K562 (cell line): ENCODE data around the gene ARHGAP9. TPM values are rescaled to one million over a fixed set of nuclear protein-coding genes. Genes with fewer than 3 reads are reported as not detected.

Experiments used
- ATAC-seq: fragments of 200-7000 bp; cut with Tn5 transposase; 3 replicates; pipeline ENCODE4 v1.9.1; 2020; ENCODE audit warnings: moderate library complexity
- BruUV-seq: library from RNA; stranded (reverse); fragments of 400-500 nt; replicated peaks from 2 replicates; lab custom pipeline; 2021; lab: Mats Ljungman, UMichigan
- CTCF ChIA-PET: fragments of 300-600 bp; formaldehyde crosslinking; extraction: SDS; loops from one replicate; lab custom pipeline; 2021; ENCODE audit warnings: low intra/inter-chr PET ratio; lab: Yijun Ruan, JAX
- POLR2A ChIA-PET: fragments of 300-600, 350-650 bp; sonication (Branson Sonifier 250); formaldehyde crosslinking; extraction: SDS; loops from one replicate; lab custom pipeline; 2021; ENCODE audit warnings: antibody characterized with exemption, inconsistent platforms; lab: Yijun Ruan, JAX
- DNase-seq, 4 experiments: peaks; one replicate each; pipeline versions ENCODE4 v3.0.0 to v3.0.0-alpha.2; 2011 to 2018; ENCODE audit warnings: low spot score in 3 of 4, mixed read lengths in 3 of 4; ENCODE audit errors: extremely low read depth in 1 of 4
- FAIRE-seq: peaks from 2 replicates; lab custom pipeline; 2011; peaks lifted over from hg19 to GRCh38; lab: Jason Lieb, UNC
- H2AFZ ChIP-seq: 2 replicates; pipeline ENCODE4 v1.6.0; 2011; ENCODE audit warnings: low read depth, low read length, control low read depth, inconsistent platforms
- H3K27ac ChIP-seq: fragments of 200-600 bp; 3 replicates; pipeline ENCODE4 v1.8.0; 2011; ENCODE audit warnings: low read depth, mild to moderate bottlenecking, control low read depth, inconsistent platforms, low read length, moderate library complexity, mixed read lengths; ENCODE audit errors: extremely low read depth
- H3K27me3 ChIP-seq, 2 experiments: fragments of 300-600 bp in 1 of 2; 2 replicates in 1 of 2; 3 replicates in 1 of 2; pipeline versions ENCODE4 v1.6.0 to v1.8.0; 2011; ENCODE audit warnings: inconsistent platforms in 2 of 2, low read length in 2 of 2, mild to moderate bottlenecking in 1 of 2, mixed read lengths in 1 of 2, moderate library complexity in 1 of 2; ENCODE audit not compliant: control insufficient read depth in 2 of 2, insufficient read depth in 2 of 2
- H3K36me3 ChIP-seq: fragments of 300-600 bp; 3 replicates; pipeline ENCODE4 v1.8.0; 2011; ENCODE audit warnings: mild to moderate bottlenecking, low read length, inconsistent platforms; ENCODE audit not compliant: control insufficient read depth, insufficient read depth
- H3K4me1 ChIP-seq, 2 experiments: fragments of 200-600 bp in 1 of 2; replicated peaks in 1 of 2; 2 replicates in 1 of 2; 3 replicates in 1 of 2; pipeline versions ENCODE4 v1.5.1 to v1.8.0; 2011; ENCODE audit warnings: inconsistent platforms in 2 of 2, low read length in 2 of 2, mild to moderate bottlenecking in 1 of 2, mixed read lengths in 1 of 2, moderate library complexity in 1 of 2; ENCODE audit not compliant: control insufficient read depth in 2 of 2, insufficient read depth in 2 of 2
- H3K4me2 ChIP-seq: 2 replicates; pipeline ENCODE4 v1.6.1; 2011; ENCODE audit warnings: low read length, control low read depth, inconsistent platforms, mixed read lengths; ENCODE audit not compliant: insufficient read depth
- H3K4me3 ChIP-seq: fragments of 200-600 bp; sonication (generic), shearing (Covaris generic); 2 replicates; pipeline ENCODE4 v1.5.1; 2016; ENCODE audit warnings: control low read depth, inconsistent platforms
- H3K79me2 ChIP-seq: fragments of 200-600 bp; 3 replicates; pipeline ENCODE4 v1.8.0; 2011; ENCODE audit warnings: low read length, inconsistent platforms; ENCODE audit not compliant: control insufficient read depth, insufficient read depth
- H3K9ac ChIP-seq, 2 experiments: 2 replicates each; pipeline versions ENCODE4 v1.6.0 to v1.6.1; 2011; ENCODE audit warnings: low read depth in 2 of 2, low read length in 2 of 2, control low read depth in 1 of 2, inconsistent platforms in 1 of 2, mild to moderate bottlenecking in 1 of 2, mixed read lengths in 1 of 2; ENCODE audit not compliant: insufficient read depth in 1 of 2
- H3K9me1 ChIP-seq: one replicate; pipeline ENCODE4 v1.6.0; 2011; ENCODE audit warnings: inconsistent platforms, mild to moderate bottlenecking, low read length, moderate library complexity; ENCODE audit not compliant: control insufficient read depth, insufficient read depth
- H3K9me3 ChIP-seq: replicated peaks from 2 replicates; pipeline ENCODE4 v1.5.1; 2011; ENCODE audit warnings: low read depth, low read length, inconsistent platforms; ENCODE audit not compliant: control insufficient read depth, insufficient read depth
- H4K20me1 ChIP-seq: replicated peaks from 2 replicates; pipeline ENCODE4 v1.6.1; 2011; ENCODE audit warnings: low read length, inconsistent platforms, mixed read lengths; ENCODE audit not compliant: control insufficient read depth, insufficient read depth
- HMGXB4 ChIP-seq: sonication (generic); formaldehyde crosslinking; IDR thresholded peaks from 2 replicates; pipeline ENCODE4 v1.8.1; 2023; ENCODE audit warnings: mild to moderate bottlenecking, missing genetic modification reagents
- RFX1 ChIP-seq: fragments of 450-650 bp; IDR thresholded peaks from 2 replicates; pipeline ENCODE4 v1.6.1; 2016; ENCODE audit warnings: mild to moderate bottlenecking, moderate library complexity
- WGBS: fragments of 100-300 bp; shearing (Covaris generic); methylation state at CpG from one replicate; pipeline ENCODE4 v1.1.6; 2016; ENCODE audit warnings: low coverage, mixed read lengths; ENCODE audit not compliant: insufficient coverage; ENCODE audit errors: missing lambda C conversion rate; 5-methylcytosine and 5-hydroxymethylcytosine counted together
- in situ Hi-C: fragments of 300-500 bp; cut with MboI; formaldehyde crosslinking; loops from 4 replicates; pipeline ENCODE4 v1.15.0; 2018; ENCODE audit warnings: inconsistent platforms, mixed read lengths
- intact Hi-C: fragments of 100-400 bp; cut with micrococcal nuclease; formaldehyde crosslinking; loops from 2 replicates; pipeline ENCODE4 v1.14.2; 2022
- polyA plus RNA-seq, 8 experiments: library from polyadenylated mRNA; depleted of rRNA in 4 of 8; stranded (reverse) in 5 of 8; unstranded in 3 of 8; fragments of >200 nt; fragmentation: Nextera tagmentation in 2 of 8; fragmentation: Illumina TruSeq in 1 of 8; extraction: Ambion mirVana in 2 of 8; extraction: Trizol in 1 of 8; gene quantifications; 2 replicates each; pipeline versions ENCODE4 v1.2.1 to v1.2.3, GENCODE V29; 2011 to 2014; ENCODE audit warnings: inconsistent platforms in 1 of 8, missing spikeins in 1 of 8
- total RNA-seq, 7 experiments: library from RNA; depleted of rRNA in 6 of 7; stranded (reverse); fragments of >200 nt in 6 of 7; fragmentation: Illumina TruSeq in 2 of 7; extraction: Trizol in 2 of 7; gene quantifications; 2 replicates each; pipeline versions ENCODE4 v1.2.1 to v1.2.3, GENCODE V29; 2011 to 2021; ENCODE audit warnings: low replicate concordance in 1 of 7

ARHGAP9 gene
- total and polyA plus RNA-seq, 9 of the 15 experiments (the other 6 are each of a cell fraction or from before 2014, with no cell fraction given), result 1.5 to 10.2 (median 5.1) TPM

GRCh38 chr12:57431654-57432188 lies 47.9 kb downstream of the ARHGAP9 start:
- Histone ChIP-seq H3K9ac (peak overlapping the region in 1 of 2 experiments; percentile 93; a peak in 2 of 4 replicates), H3K36me3 (no peaks in the 10 kb centered on the region), H3K9me3 (no peaks in the 10 kb centered on the region), H3K4me1 (peaks cover 17 to 18% of the 10 kb centered on the region in 2 experiments; a peak in 4 of 5 replicates), H3K27me3 (no peaks in the 10 kb centered on the region), H3K79me2 (peaks cover 30% of the 10 kb centered on the region), H3K9me1 (no peaks in the 10 kb centered on the region), H3K4me2 (peak overlapping the region; percentile 75), H4K20me1 (no peaks in the 10 kb centered on the region), H2AFZ (peak overlapping the region; percentile 91), H3K27ac (peak overlapping the region; percentile 98; the same call in 2 of the 3 replicates), H3K4me3 (peak overlapping the region; percentile 59)
- ChIA-PET POLR2A (interaction anchor here (1.5 kb wide), 1 partner anchor 24 kb away, joined by 6 read pairs; the partner anchor contains the start of gene INHBE), CTCF (no interaction called here)
- BruUV-seq, result no TSS peak
- intact Hi-C loops (loop anchor here (2.0 kb wide), 1 partner anchor 23 kb away; the partner anchor contains the start of gene INHBE), in situ Hi-C loops (no loop called here)
- TF ChIP-seq RFX1 (peak; percentile 17; the same call in 1 of the 2 replicates), HMGXB4 (no peak)
- DNase-seq, result no peak
- no peak for FAIRE-seq
- 52% methylated on average over 11 of the region's 11 CpGs for WGBS
- ATAC-seq, result no peak
